Measurements from ENCODE around the gene CRB3. TPM values are rescaled to one million over a fixed set of nuclear protein-coding genes. Genes with fewer than 3 reads are reported as not detected.

CRB3 gene
- total RNA-seq, 3 donors from 2014 or later = 0.48 to 30.7 (median 24.6) TPM

- Histone ChIP-seq H3K4me3 (peak overlapping the region in 1 of 3 donors; percentile 4), H3K27me3 (no peaks in the 10 kb centered on the region), H3K36me3 (no peaks in the 10 kb centered on the region), H3K27ac (no peak overlapping the region), H3K4me1 (no peaks in the 10 kb centered on the region), H3K9me3 (peaks cover 0 to 6% of the 10 kb centered on the region in 2 donors)
- no peak for DNase-seq (ENCODE audit: low spot score in 2 of 2)
- TF ChIP-seq POLR2A (IDR thresholded peaks at IDR 0.05) = no peak
- no peak for TF ChIP-seq CTCF (IDR thresholded peaks at IDR 0.05)
- no peak for TF ChIP-seq POLR2AphosphoS5 (IDR thresholded peaks at IDR 0.05)
- intact Hi-C loops (cut with DNase I; ENCODE audit: low total_unique reads) = no loop called here
Observed at GRCh38 chr19:6489278-6490061, 25.4 kb downstream of the CRB3 start.

- Histone ChIP-seq H3K36me3 (no peaks in the 10 kb centered on the region), H3K9me3 (peaks cover 0 to 6% of the 10 kb centered on the region in 2 donors), H3K27ac (no peak overlapping the region), H3K27me3 (no peaks in the 10 kb centered on the region), H3K4me3 (peak overlapping the region in 1 of 3 donors; percentile 4), H3K4me1 (no peaks in the 10 kb centered on the region)
- intact Hi-C loops (cut with DNase I; ENCODE audit: low total_unique reads) = no loop called here
- DNase-seq (ENCODE audit: low spot score in 2 of 2) = no peak
- TF ChIP-seq CTCF (IDR thresholded peaks at IDR 0.05) (no peak), POLR2A (IDR thresholded peaks at IDR 0.05) (no peak), POLR2AphosphoS5 (IDR thresholded peaks at IDR 0.05) (no peak)
Observed at GRCh38 chr19:6490134-6490533, 26.1 kb downstream of the CRB3 start.

- no peak overlapping the region for H3K4me3 ChIP-seq
- intact Hi-C loops (cut with DNase I; ENCODE audit: low total_unique reads) = no loop called here
- H3K4me1 ChIP-seq = no peaks in the 10 kb centered on the region
Observed at GRCh38 chr19:6491802-6492592, 27.9 kb downstream of the CRB3 start.

GRCh38 chr19:6494438-6495036, 30.5 kb downstream of the CRB3 start:
- H3K36me3 ChIP-seq = no peaks in the 10 kb centered on the region
- DNase-seq (ENCODE audit: low spot score in 2 of 2) = no peak
- peaks cover 0 to 6% of the 10 kb centered on the region in 2 donors for H3K9me3 ChIP-seq
- H3K4me1 ChIP-seq = no peaks in the 10 kb centered on the region
- intact Hi-C loops (cut with DNase I; ENCODE audit: low total_unique reads) = no loop called here
- no peak overlapping the region for H3K4me3 ChIP-seq
- H3K27ac ChIP-seq = no peak overlapping the region
- TF ChIP-seq POLR2A (IDR thresholded peaks at IDR 0.05) (no peak), POLR2AphosphoS5 (IDR thresholded peaks at IDR 0.05) (no peak), CTCF (IDR thresholded peaks at IDR 0.05) (no peak)
- no peaks in the 10 kb centered on the region for H3K27me3 ChIP-seq

More at GRCh38 chr19:6491802-6492592, 27.9 kb downstream of the CRB3 start:
- H3K9me3 ChIP-seq = peaks cover 0 to 6% of the 10 kb centered on the region in 2 donors
- DNase-seq (ENCODE audit: low spot score in 2 of 2) = no peak
- H3K36me3 ChIP-seq = no peaks in the 10 kb centered on the region
- TF ChIP-seq CTCF (IDR thresholded peaks at IDR 0.05) (no peak), POLR2AphosphoS5 (IDR thresholded peaks at IDR 0.05) (no peak), POLR2A (IDR thresholded peaks at IDR 0.05) (no peak)
- no peaks in the 10 kb centered on the region for H3K27me3 ChIP-seq
- H3K27ac ChIP-seq = no peak overlapping the region
